Neural cell (in vitro differentiated cells): Measurements from ENCODE around the gene TBC1D20. TPM values are rescaled to one million over a fixed set of nuclear protein-coding genes. Genes with fewer than 3 reads are reported as not detected.

Source experiments
- H2AFZ ChIP-seq: fragments of 200-600, 300-800 bp; sonication (generic), shearing (Covaris generic); 2 replicates; pipeline ENCODE4 v1.6.0; 2014; ENCODE audit warnings: low read depth, mild to moderate bottlenecking, antibody characterized with exemption, low read length, moderate library complexity
- H3F3A ChIP-seq: fragments of 200-600 bp; shearing (Covaris generic); 2 replicates; pipeline ENCODE4 v1.6.1; 2016; ENCODE audit warnings: mild to moderate bottlenecking, moderate library complexity, mixed read lengths, antibody characterized with exemption, low read length; ENCODE audit not compliant: insufficient read depth, poor library complexity, severe bottlenecking
- H3K27ac ChIP-seq: fragments of 200-600, 300-800 bp; sonication (generic), shearing (Covaris generic); 2 replicates; pipeline ENCODE4 v1.5.1; 2014; ENCODE audit warnings: mild to moderate bottlenecking, low read length, moderate library complexity
- H3K27me3 ChIP-seq: fragments of 300-800, 200-600 bp; sonication (generic), shearing (Covaris generic); 2 replicates; pipeline ENCODE4 v1.6.0; 2014; ENCODE audit warnings: mild to moderate bottlenecking, low read depth, low read length, moderate library complexity; ENCODE audit not compliant: insufficient read depth
- H3K36me3 ChIP-seq: fragments of 300-800, 200-600 bp; sonication (generic), shearing (Covaris generic); 2 replicates; pipeline ENCODE4 v1.5.1; 2014; ENCODE audit warnings: mild to moderate bottlenecking, antibody characterized with exemption, low read length, moderate library complexity; ENCODE audit not compliant: insufficient read depth
- H3K4me2 ChIP-seq: fragments of 300-800, 200-600 bp; sonication (generic), shearing (Covaris generic); 2 replicates; pipeline ENCODE4 v1.6.0; 2014; ENCODE audit warnings: mild to moderate bottlenecking, low read length
- H3K4me3 ChIP-seq: fragments of 300-800, 200-600 bp; sonication (generic), shearing (Covaris generic); 2 replicates; pipeline ENCODE4 v1.5.1; 2014; ENCODE audit warnings: mild to moderate bottlenecking, low read length, moderate library complexity
- H3K79me2 ChIP-seq: fragments of 200-600 bp; shearing (Covaris generic); replicated peaks from 2 replicates; pipeline ENCODE4 v1.6.0; 2014; ENCODE audit warnings: mild to moderate bottlenecking, low read length, moderate library complexity; ENCODE audit not compliant: insufficient read depth
- H3K9ac ChIP-seq: fragments of 300-800, 200-600 bp; sonication (generic), shearing (Covaris generic); 2 replicates; pipeline ENCODE4 v1.6.1; 2016; ENCODE audit warnings: mild to moderate bottlenecking, low read length, mixed read lengths
- H3K9me2 ChIP-seq: fragments of 200-600 bp; shearing (Covaris generic); 2 replicates; pipeline ENCODE4 v1.6.1; 2016; ENCODE audit warnings: mild to moderate bottlenecking, low read length, mixed read lengths; ENCODE audit not compliant: insufficient read depth
- H3K9me3 ChIP-seq: fragments of 200-600, 300-800 bp; sonication (generic), shearing (Covaris generic); 2 replicates; pipeline ENCODE4 v1.6.1; 2016; ENCODE audit warnings: mild to moderate bottlenecking, mixed run types, low read length, moderate library complexity, mixed read lengths
- H4K20me1 ChIP-seq: fragments of 200-600 bp; shearing (Covaris generic); 2 replicates; pipeline ENCODE4 v1.6.1; 2016; ENCODE audit warnings: mild to moderate bottlenecking, mixed run types; ENCODE audit not compliant: insufficient read depth
- EP300 ChIP-seq: fragments of 450-650 bp; conservative IDR thresholded peaks from 2 replicates; pipeline ENCODE4 v1.6.1; 2014; ENCODE audit warnings: antibody characterized with exemption, mild to moderate bottlenecking, moderate library complexity; ENCODE audit not compliant: poor library complexity, severe bottlenecking
- EZH2 ChIP-seq: fragments of 200-600, 300-800 bp; shearing (Covaris generic), sonication (generic); IDR thresholded peaks from 2 replicates; pipeline ENCODE4 v1.6.1; 2014; ENCODE audit warnings: antibody characterized with exemption, low read length, borderline replicate concordance, mild to moderate bottlenecking; ENCODE audit not compliant: insufficient read depth, poor library complexity, severe bottlenecking
- MXI1 ChIP-seq: fragments of 450-650 bp; conservative IDR thresholded peaks from 2 replicates; pipeline ENCODE4 v1.6.1; 2014; ENCODE audit warnings: antibody characterized with exemption, mild to moderate bottlenecking; ENCODE audit not compliant: poor library complexity, severe bottlenecking
- POLR2AphosphoS5 ChIP-seq: IDR thresholded peaks from 2 replicates; pipeline ENCODE4 v1.6.1; 2012
- RAD21 ChIP-seq: fragments of 450-650 bp; conservative IDR thresholded peaks from 2 replicates; pipeline ENCODE4 v1.6.1; 2014; ENCODE audit warnings: antibody characterized with exemption, mild to moderate bottlenecking, moderate library complexity
- SMC3 ChIP-seq: fragments of 450-650 bp; conservative IDR thresholded peaks from 2 replicates; pipeline ENCODE4 v1.6.1; 2014; ENCODE audit warnings: antibody characterized with exemption, mild to moderate bottlenecking, moderate library complexity; ENCODE audit not compliant: poor library complexity
- TAF1 ChIP-seq: IDR thresholded peaks from 2 replicates; pipeline ENCODE4 v1.6.1; 2012; ENCODE audit warnings: low read depth
- polyA plus RNA-seq: library from polyadenylated mRNA; depleted of rRNA; stranded (reverse); fragments of >200 nt; gene quantifications from 2 replicates; pipeline ENCODE4 v1.2.3, GENCODE V29; 2014
- TF ChIP-seq, protein P1 (sequence below): fragments of 450-650 bp; IDR thresholded peaks from 2 replicates; pipeline ENCODE4 v1.5.1; 2014; ENCODE audit warnings: antibody characterized with exemption, mild to moderate bottlenecking, moderate library complexity; ENCODE audit not compliant: poor library complexity, severe bottlenecking
- TF ChIP-seq, protein P2 (sequence below): IDR thresholded peaks from 2 replicates; pipeline ENCODE4 v1.6.1; 2012; ENCODE audit warnings: borderline replicate concordance

Gene TBC1D20
- polyA plus RNA-seq, 1 donor from 2014 or later = 25.1 TPM

DNA sequence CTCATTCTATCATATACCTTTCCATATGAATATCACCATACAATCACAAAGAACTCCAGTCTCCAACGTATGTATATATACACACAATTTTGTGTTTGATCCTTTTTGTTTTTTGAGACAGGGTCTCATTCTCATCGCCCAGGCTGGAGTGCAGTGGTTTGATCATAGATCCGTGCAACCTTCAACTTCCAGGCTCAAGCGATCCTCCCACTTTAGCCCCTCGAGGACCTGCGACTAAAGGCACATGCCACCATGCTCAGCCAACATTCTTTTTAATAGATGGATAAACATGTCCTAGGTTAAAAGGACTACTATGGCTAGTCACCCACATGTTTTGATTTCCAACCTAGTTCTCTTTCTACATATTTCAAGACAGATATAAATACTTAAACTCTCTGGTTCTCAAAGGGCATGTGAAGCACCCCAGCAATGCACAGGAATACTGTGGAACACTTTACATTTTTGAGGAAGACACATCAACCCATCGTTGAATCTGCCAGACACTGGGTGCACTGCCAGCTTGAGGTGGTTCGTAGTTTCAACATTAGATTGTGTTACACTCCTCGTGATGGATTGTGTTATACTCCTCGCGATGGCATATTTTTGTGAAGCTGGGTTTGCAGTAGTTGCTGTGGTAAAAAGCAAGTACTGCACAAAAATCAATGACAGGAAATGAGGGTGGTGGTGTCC lies 40.9 kb upstream of the TBC1D20 start:
- no peaks in the 10 kb centered on the region for H3K9me2 ChIP-seq
- H3K4me3 ChIP-seq = no peak overlapping the region
- peaks cover 3% of the 10 kb centered on the region for H3K36me3 ChIP-seq

DNA sequence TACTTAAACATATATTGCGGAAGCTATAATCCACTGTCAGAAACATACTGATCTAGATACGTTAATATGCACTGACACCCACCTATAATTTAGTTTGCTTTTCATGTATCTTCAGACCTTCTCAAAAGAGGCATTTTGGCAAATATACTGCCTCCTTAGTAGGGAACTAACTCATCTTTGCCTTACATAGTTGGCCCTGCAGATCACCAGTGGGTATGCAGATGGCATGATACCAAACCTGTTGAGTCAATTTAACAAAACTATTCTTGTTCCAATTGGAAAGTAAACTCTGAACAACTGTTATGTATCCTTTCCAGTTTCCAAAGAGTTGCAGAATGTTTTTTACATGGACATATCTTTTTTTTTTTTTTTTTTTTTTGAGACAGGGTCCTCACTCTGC lies 35.6 kb upstream of the TBC1D20 start:
- Histone ChIP-seq H3K4me2 (no peak overlapping the region), H3K9me3 (no peaks in the 10 kb centered on the region), H3K79me2 (no peaks in the 10 kb centered on the region), H3K27me3 (no peaks in the 10 kb centered on the region), H3K9ac (no peak overlapping the region), H3K4me3 (no peak overlapping the region), H3K27ac (no peak overlapping the region), H3K9me2 (no peaks in the 10 kb centered on the region), H3K36me3 (no peaks in the 10 kb centered on the region), H2AFZ (no peak overlapping the region), H3F3A (no peaks in the 10 kb centered on the region), H4K20me1 (no peaks in the 10 kb centered on the region)
- TF ChIP-seq, protein P1, sequence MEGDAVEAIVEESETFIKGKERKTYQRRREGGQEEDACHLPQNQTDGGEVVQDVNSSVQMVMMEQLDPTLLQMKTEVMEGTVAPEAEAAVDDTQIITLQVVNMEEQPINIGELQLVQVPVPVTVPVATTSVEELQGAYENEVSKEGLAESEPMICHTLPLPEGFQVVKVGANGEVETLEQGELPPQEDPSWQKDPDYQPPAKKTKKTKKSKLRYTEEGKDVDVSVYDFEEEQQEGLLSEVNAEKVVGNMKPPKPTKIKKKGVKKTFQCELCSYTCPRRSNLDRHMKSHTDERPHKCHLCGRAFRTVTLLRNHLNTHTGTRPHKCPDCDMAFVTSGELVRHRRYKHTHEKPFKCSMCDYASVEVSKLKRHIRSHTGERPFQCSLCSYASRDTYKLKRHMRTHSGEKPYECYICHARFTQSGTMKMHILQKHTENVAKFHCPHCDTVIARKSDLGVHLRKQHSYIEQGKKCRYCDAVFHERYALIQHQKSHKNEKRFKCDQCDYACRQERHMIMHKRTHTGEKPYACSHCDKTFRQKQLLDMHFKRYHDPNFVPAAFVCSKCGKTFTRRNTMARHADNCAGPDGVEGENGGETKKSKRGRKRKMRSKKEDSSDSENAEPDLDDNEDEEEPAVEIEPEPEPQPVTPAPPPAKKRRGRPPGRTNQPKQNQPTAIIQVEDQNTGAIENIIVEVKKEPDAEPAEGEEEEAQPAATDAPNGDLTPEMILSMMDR = no peak
- TF ChIP-seq MXI1 = no peak
- no peak for TF ChIP-seq EP300
- TF ChIP-seq, protein P2, sequence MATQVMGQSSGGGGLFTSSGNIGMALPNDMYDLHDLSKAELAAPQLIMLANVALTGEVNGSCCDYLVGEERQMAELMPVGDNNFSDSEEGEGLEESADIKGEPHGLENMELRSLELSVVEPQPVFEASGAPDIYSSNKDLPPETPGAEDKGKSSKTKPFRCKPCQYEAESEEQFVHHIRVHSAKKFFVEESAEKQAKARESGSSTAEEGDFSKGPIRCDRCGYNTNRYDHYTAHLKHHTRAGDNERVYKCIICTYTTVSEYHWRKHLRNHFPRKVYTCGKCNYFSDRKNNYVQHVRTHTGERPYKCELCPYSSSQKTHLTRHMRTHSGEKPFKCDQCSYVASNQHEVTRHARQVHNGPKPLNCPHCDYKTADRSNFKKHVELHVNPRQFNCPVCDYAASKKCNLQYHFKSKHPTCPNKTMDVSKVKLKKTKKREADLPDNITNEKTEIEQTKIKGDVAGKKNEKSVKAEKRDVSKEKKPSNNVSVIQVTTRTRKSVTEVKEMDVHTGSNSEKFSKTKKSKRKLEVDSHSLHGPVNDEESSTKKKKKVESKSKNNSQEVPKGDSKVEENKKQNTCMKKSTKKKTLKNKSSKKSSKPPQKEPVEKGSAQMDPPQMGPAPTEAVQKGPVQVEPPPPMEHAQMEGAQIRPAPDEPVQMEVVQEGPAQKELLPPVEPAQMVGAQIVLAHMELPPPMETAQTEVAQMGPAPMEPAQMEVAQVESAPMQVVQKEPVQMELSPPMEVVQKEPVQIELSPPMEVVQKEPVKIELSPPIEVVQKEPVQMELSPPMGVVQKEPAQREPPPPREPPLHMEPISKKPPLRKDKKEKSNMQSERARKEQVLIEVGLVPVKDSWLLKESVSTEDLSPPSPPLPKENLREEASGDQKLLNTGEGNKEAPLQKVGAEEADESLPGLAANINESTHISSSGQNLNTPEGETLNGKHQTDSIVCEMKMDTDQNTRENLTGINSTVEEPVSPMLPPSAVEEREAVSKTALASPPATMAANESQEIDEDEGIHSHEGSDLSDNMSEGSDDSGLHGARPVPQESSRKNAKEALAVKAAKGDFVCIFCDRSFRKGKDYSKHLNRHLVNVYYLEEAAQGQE = no peak
- TF ChIP-seq SMC3 = no peak
- TF ChIP-seq TAF1 = no peak
- no peak for TF ChIP-seq EZH2
- TF ChIP-seq POLR2AphosphoS5 = no peak
- no peak for TF ChIP-seq RAD21

More for the DNA sequence above, 40.9 kb upstream of the TBC1D20 start:
- no peaks in the 10 kb centered on the region for H3K79me2 ChIP-seq
- no peak overlapping the region for H3K4me2 ChIP-seq
- no peak overlapping the region for H3K27ac ChIP-seq
- H3K9ac ChIP-seq = no peak overlapping the region
- H3K27me3 ChIP-seq = no peaks in the 10 kb centered on the region
- no peak overlapping the region for H2AFZ ChIP-seq
- TF ChIP-seq, protein P2 = no peak
- no peak for TF ChIP-seq POLR2AphosphoS5
- no peak for TF ChIP-seq RAD21
- no peak for TF ChIP-seq EP300
- TF ChIP-seq EZH2 = no peak
- TF ChIP-seq MXI1 = no peak
- TF ChIP-seq SMC3 = no peak
- TF ChIP-seq, protein P1 = no peak
- no peak for TF ChIP-seq TAF1
- no peaks in the 10 kb centered on the region for H3F3A ChIP-seq
- no peaks in the 10 kb centered on the region for H3K9me3 ChIP-seq
- H4K20me1 ChIP-seq = no peaks in the 10 kb centered on the region
